ENCODE measurements around the gene ATAD2B. TPM values are rescaled to one million over a fixed set of nuclear protein-coding genes. Genes with fewer than 3 reads are reported as not detected.
A peak's percentile ranks its signal among the peaks of the same experiment; 100 is the strongest.

Gene ATAD2B
- total RNA-seq, 1 donor from 2014 or later: 38.5 TPM

DNA sequence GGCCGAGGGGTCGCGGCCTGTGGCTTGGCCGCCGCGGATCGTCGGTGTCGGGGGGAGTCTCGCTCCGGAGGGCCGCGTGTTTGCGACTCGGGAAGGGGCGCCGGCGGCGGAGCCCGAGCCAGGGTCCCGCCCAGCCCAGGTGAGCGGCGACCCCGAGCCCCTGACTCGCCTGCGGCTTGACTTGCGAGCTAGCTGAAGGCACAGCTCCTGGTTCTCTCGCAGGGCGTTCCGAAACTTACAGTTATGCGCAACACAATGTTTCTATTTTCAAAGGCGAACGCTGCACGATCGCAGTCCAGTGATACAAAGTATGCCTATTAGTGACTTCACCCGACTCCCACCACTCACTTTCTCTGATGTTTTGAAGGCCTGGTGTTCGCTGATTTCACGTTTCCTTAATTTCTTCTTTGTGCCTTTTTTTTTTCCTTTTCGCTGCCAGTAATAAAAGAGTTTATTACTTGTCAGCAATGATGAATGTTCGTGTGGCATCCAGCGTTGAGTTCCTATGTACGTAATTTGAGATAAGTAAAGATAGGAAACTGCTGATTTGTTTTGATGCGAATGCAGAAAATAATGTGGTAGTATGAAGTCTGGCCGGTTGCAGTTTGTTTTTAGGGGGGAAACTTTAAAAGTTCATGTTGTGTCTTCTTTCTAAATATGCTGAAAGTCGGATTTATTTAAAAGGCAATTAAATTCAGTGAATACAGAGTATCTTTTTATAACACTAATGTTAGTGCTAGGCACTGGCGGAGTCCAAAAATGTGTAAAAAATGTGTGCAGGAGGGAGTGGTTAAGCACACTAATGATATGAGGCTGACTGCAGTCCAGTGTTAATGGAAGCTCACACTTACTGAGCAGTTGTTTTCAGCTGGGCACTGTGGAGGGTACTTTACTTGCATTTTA lies 14.0 kb upstream of the ATAD2B start:
- TF ChIP-seq, protein P1, sequence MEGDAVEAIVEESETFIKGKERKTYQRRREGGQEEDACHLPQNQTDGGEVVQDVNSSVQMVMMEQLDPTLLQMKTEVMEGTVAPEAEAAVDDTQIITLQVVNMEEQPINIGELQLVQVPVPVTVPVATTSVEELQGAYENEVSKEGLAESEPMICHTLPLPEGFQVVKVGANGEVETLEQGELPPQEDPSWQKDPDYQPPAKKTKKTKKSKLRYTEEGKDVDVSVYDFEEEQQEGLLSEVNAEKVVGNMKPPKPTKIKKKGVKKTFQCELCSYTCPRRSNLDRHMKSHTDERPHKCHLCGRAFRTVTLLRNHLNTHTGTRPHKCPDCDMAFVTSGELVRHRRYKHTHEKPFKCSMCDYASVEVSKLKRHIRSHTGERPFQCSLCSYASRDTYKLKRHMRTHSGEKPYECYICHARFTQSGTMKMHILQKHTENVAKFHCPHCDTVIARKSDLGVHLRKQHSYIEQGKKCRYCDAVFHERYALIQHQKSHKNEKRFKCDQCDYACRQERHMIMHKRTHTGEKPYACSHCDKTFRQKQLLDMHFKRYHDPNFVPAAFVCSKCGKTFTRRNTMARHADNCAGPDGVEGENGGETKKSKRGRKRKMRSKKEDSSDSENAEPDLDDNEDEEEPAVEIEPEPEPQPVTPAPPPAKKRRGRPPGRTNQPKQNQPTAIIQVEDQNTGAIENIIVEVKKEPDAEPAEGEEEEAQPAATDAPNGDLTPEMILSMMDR (IDR thresholded peaks at IDR 0.05): no peak
- no peak for TF ChIP-seq POLR2A (IDR thresholded peaks at IDR 0.05)
- TF ChIP-seq POLR2AphosphoS5 (IDR thresholded peaks at IDR 0.05; ENCODE audit: insufficient read depth in 1 of 2, low read depth in 1 of 2): no peak
- peaks cover 31% of the 10 kb centered on the region for H3K4me1 ChIP-seq
- H3K36me3 ChIP-seq: no peaks in the 10 kb centered on the region
- no peak for DNase-seq (ENCODE audit: extremely low spot score in 2 of 2)
- H3K27ac ChIP-seq: peak overlapping the region; percentile 94
- H3K27me3 ChIP-seq: no peaks in the 10 kb centered on the region
- intact Hi-C loops (cut with DNase I): no loop called here
- no peaks in the 10 kb centered on the region for H3K9me3 ChIP-seq
- H3K4me3 ChIP-seq: peak overlapping the region; percentile 70 to 75

DNA sequence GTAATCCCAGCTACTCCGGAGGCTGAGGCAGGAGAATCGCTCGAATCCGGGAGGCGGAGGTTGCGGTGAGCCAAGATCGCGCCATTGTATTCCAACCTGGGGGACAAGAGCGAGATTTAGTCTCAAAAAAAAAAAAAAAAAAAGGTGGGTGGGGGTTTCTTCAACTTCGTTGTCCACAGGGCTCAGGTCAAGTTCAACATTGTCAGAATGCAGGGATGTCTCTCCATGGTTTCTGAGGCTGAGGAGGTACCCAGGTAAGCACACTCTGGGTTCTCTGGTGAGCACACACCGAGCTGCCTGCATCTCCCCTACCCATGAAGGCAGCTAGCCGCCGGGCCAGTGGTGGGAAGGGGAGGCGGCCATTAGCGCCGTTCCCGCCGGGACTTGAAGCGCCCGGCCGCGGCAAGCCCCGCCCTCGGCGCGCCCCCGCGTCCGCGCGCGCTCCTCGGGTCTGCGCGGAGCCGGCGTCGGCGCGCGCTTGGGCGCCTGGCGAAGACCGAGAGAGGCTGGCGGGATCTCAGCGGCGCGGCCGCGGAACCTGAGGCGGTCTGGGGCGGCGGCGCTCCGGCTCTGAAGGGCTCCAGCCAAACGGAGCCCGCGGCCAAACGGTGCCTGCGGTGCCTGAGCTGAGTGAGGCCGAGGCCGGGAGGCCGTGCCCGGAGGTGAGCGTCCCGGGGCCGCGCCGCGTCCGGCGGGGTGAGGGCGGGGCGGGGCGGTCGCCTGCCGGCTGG lies 13.2 kb upstream of the ATAD2B start, which contains the start of gene UBXN2A:
TSS of gene UBXN2A (plus strand) at position 477 of the 731 bp plus-strand sequence. CDS start 17,852 bp downstream, outside the sequence.
- H3K36me3 ChIP-seq: no peaks in the 10 kb centered on the region
- intact Hi-C loops (cut with DNase I): no loop called here
- H3K27ac ChIP-seq: peak within 1 kb of the TSS; percentile 94
- TF ChIP-seq, protein P1 (IDR thresholded peaks at IDR 0.05): no peak
- peak in 1 of 2 donors; percentile 45 for TF ChIP-seq POLR2AphosphoS5 (IDR thresholded peaks at IDR 0.05; ENCODE audit: insufficient read depth in 1 of 2, low read depth in 1 of 2)
- TF ChIP-seq POLR2A (IDR thresholded peaks at IDR 0.05): peak in 1 of 2 donors; percentile 69
- no peak for DNase-seq (ENCODE audit: extremely low spot score in 2 of 2)
- no peaks in the 10 kb centered on the region for H3K9me3 ChIP-seq
- H3K4me1 ChIP-seq: peaks cover 31% of the 10 kb centered on the region
- H3K4me3 ChIP-seq: peak within 1 kb of the TSS; percentile 70 to 75
- H3K27me3 ChIP-seq: no peaks in the 10 kb centered on the region

DNA sequence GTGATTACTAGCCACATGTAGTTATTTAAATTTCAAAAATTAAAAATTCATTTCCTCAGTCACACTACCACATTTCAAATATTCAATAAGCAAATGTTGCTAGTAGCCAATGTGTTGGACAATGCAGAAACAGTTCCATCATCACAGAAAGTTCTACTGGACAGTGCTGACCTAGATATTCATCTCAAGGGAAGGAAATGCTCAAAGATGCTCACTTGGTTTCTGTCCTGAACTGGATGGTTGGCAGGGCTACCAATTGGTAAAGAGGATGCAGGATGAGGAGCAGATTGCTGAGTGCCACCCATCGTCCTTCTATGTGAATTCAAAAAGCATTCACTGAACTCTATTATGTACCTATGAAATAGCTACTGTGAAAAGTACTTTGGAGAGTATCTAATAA lies 7.3 kb upstream of the ATAD2B start:
- no peak for DNase-seq (ENCODE audit: extremely low spot score in 2 of 2)
- Histone ChIP-seq H3K4me3 (no peak overlapping the region), H3K36me3 (no peaks in the 10 kb centered on the region), H3K27ac (no peak overlapping the region), H3K4me1 (peaks cover 6% of the 10 kb centered on the region), H3K9me3 (no peaks in the 10 kb centered on the region), H3K27me3 (no peaks in the 10 kb centered on the region)
- TF ChIP-seq, protein P1 (IDR thresholded peaks at IDR 0.05): no peak
- TF ChIP-seq POLR2AphosphoS5 (IDR thresholded peaks at IDR 0.05; ENCODE audit: insufficient read depth in 1 of 2, low read depth in 1 of 2) (no peak), POLR2A (IDR thresholded peaks at IDR 0.05) (no peak)
- intact Hi-C loops (cut with DNase I): no loop called here

DNA sequence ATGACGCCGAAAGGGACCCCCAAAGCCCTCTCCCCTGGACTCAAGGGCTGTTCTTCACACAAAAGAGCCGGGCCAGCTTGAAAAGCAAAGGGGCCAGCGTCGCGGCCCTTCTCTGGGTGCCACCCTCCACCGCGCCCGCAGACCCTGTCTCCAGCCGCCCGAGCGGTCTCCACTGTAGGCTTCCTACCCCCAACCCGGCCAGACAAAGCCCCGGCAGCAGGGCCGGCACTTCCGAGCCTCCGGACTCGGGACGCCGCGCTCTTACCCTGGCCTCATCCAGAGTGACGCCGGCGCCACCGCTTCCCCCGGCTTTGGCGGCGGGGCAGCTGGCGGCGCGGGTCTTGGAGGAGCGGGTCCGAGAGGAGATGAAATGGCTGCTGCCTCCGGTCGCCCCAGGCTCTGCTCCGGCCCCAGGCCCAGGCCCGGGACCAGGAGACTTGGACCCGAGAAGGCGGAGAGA lies 603 bp downstream of the ATAD2B start:
- intact Hi-C loops (cut with DNase I): loop anchor here (10.0 kb wide), 1 partner anchor 118 kb away; the partner anchor contains the start of genes FKBP1B and WDCP
- Histone ChIP-seq H3K4me3 (peak overlapping the region; percentile 79 to 93), H3K4me1 (peaks cover 45% of the 10 kb centered on the region), H3K27ac (peak overlapping the region; percentile 99), H3K27me3 (no peaks in the 10 kb centered on the region), H3K36me3 (no peaks in the 10 kb centered on the region), H3K9me3 (no peaks in the 10 kb centered on the region)
- peak in 1 of 2 donors; percentile 28 for TF ChIP-seq POLR2AphosphoS5 (IDR thresholded peaks at IDR 0.05; ENCODE audit: insufficient read depth in 1 of 2, low read depth in 1 of 2)
- TF ChIP-seq, protein P1 (IDR thresholded peaks at IDR 0.05): no peak
- DNase-seq (ENCODE audit: extremely low spot score in 2 of 2): no peak
